HepG2 (cell line): ENCODE measurements around the gene SLC2A8. TPM values are rescaled to one million over a fixed set of nuclear protein-coding genes. Genes with fewer than 3 reads are reported as not detected.

ENCODE experiments used
- ASH2L ChIP-seq: fragments of 300-600, 200-600 bp; sonication (generic); IDR thresholded peaks from 2 replicates; pipeline ENCODE4 v1.7.0; 2017; ENCODE audit warnings: low read depth, mild to moderate bottlenecking, moderate library complexity, mixed read lengths, low read length; ENCODE audit not compliant: insufficient read length
- IRX3 ChIP-seq: sonication (generic); formaldehyde crosslinking; IDR thresholded peaks from 2 replicates; pipeline ENCODE4 v1.8.1; 2023; ENCODE audit warnings: mild to moderate bottlenecking, low read depth, missing genetic modification reagents, borderline replicate concordance
- NFYB ChIP-seq: sonication (generic); formaldehyde crosslinking; IDR thresholded peaks from 2 replicates; pipeline ENCODE4 v1.4.0; 2020; ENCODE audit warnings: missing genetic modification reagents
- PAX8 ChIP-seq: sonication (generic); formaldehyde crosslinking; IDR thresholded peaks from 2 replicates; pipeline ENCODE4 v1.8.0; 2022; ENCODE audit warnings: mild to moderate bottlenecking, missing genetic modification reagents, borderline replicate concordance
- SRF ChIP-seq: IDR thresholded peaks from 2 replicates; pipeline ENCODE4 v1.6.1; 2011; ENCODE audit warnings: mild to moderate bottlenecking, low read depth, low read length, moderate library complexity
- SRSF1 ChIP-seq: fragments of 200-400 bp; formaldehyde crosslinking; optimal IDR thresholded peaks from 2 replicates; pipeline ENCODE3; 2017; ENCODE audit warnings: mild to moderate bottlenecking, low read depth, low read length, moderate library complexity
- TRIM24 ChIP-seq: sonication (generic); formaldehyde crosslinking; IDR thresholded peaks from 2 replicates; pipeline ENCODE4 v1.8.0; 2022; ENCODE audit warnings: mild to moderate bottlenecking, missing genetic modification reagents
- ZBED4 ChIP-seq: sonication (generic); formaldehyde crosslinking; IDR thresholded peaks from 2 replicates; pipeline ENCODE4 v1.4.0; 2020; ENCODE audit warnings: missing genetic modification reagents, borderline replicate concordance
- ZBTB20 ChIP-seq: sonication (generic); formaldehyde crosslinking; IDR thresholded peaks from 2 replicates; pipeline ENCODE4 v1.8.1; 2023; ENCODE audit warnings: missing genetic modification reagents, low read depth, mild to moderate bottlenecking, borderline replicate concordance
- ZBTB33 ChIP-seq: sonication (generic); formaldehyde crosslinking; IDR thresholded peaks from 2 replicates; pipeline ENCODE4 v1.4.0; 2020; ENCODE audit warnings: missing genetic modification reagents
- ZBTB43 ChIP-seq: sonication (generic); formaldehyde crosslinking; conservative IDR thresholded peaks from 2 replicates; pipeline ENCODE4 v1.4.0; 2020; ENCODE audit warnings: missing genetic modification reagents
- ZFP36L1 ChIP-seq: sonication (generic); formaldehyde crosslinking; IDR thresholded peaks from 2 replicates; pipeline ENCODE4 v1.8.0; 2022; ENCODE audit warnings: mild to moderate bottlenecking, missing genetic modification reagents, moderate library complexity
- ZFP90 ChIP-seq: sonication (generic); formaldehyde crosslinking; IDR thresholded peaks from 2 replicates; pipeline ENCODE4 v1.8.0; 2022; ENCODE audit warnings: missing genetic modification reagents, mild to moderate bottlenecking, inconsistent platforms, borderline replicate concordance
- ZNF331 ChIP-seq: sonication (generic); formaldehyde crosslinking; IDR thresholded peaks from 2 replicates; pipeline ENCODE4 v1.4.0; 2020; ENCODE audit warnings: missing genetic modification reagents
- ZNF343 ChIP-seq: sonication (generic); formaldehyde crosslinking; IDR thresholded peaks from 2 replicates; pipeline ENCODE4 v1.4.0; 2020; ENCODE audit warnings: mild to moderate bottlenecking, missing genetic modification reagents
- ZNF512 ChIP-seq: sonication (generic); formaldehyde crosslinking; IDR thresholded peaks from 2 replicates; pipeline ENCODE4 v1.4.0; 2020; ENCODE audit warnings: mild to moderate bottlenecking, missing genetic modification reagents
- ZNF557 ChIP-seq: sonication (generic); formaldehyde crosslinking; IDR thresholded peaks from 2 replicates; pipeline ENCODE4 v1.4.0; 2020; ENCODE audit warnings: missing genetic modification reagents
- ZNF564 ChIP-seq: sonication (generic); formaldehyde crosslinking; IDR thresholded peaks from 2 replicates; pipeline ENCODE4 v1.8.1; 2023; ENCODE audit warnings: mild to moderate bottlenecking, missing genetic modification reagents
- ZNF614 ChIP-seq: IDR thresholded peaks from 2 replicates; pipeline ENCODE4 v1.6.1; 2018; ENCODE audit warnings: missing biosample characterization, missing genetic modification reagents, inconsistent platforms, borderline replicate concordance
- ZNF775 ChIP-seq: sonication (generic); formaldehyde crosslinking; IDR thresholded peaks from 2 replicates; pipeline ENCODE4 v1.4.0; 2020; ENCODE audit warnings: missing genetic modification reagents, mild to moderate bottlenecking, moderate library complexity, borderline replicate concordance
- polyA plus RNA-seq, 8 experiments: library from polyadenylated mRNA; depleted of rRNA in 3 of 8; stranded (reverse) in 7 of 8; unstranded in 1 of 8; fragments of >200 nt; fragmentation: Illumina TruSeq in 4 of 8; extraction: Trizol in 4 of 8; gene quantifications; 2 replicates each; pipeline versions ENCODE4 v1.2.1 to v1.2.3, GENCODE V29; 2011 to 2016; ENCODE audit warnings: low read depth in 4 of 8, missing spikeins in 1 of 8, mixed read lengths in 1 of 8; ENCODE audit not compliant: insufficient read depth in 1 of 8
- total RNA-seq, 5 experiments: library from RNA; depleted of rRNA; stranded (reverse); fragments of >200 nt; fragmentation: Illumina TruSeq; extraction: Trizol; gene quantifications; 2 replicates each; pipeline ENCODE4 v1.2.3, GENCODE V29; 2016; ENCODE audit warnings: low read depth in 1 of 5

The SLC2A8 gene
- total and polyA plus RNA-seq, 2 of the 13 experiments (the other 11 are each of a cell fraction or from before 2014, with no cell fraction given), result 22.6 to 48.6 TPM

GRCh38 chr9:127423934-127424675, 27.1 kb downstream of the SLC2A8 start, which contains the start of gene ZNF79 (continued):
- TF ChIP-seq ZBTB33 (CRISPR knock-in tag) (no peak), IRX3 (CRISPR knock-in tag) (no peak), ZBTB43 (CRISPR knock-in tag) (peak; percentile 37; the same call in 1 of the 2 replicates), ASH2L (peak; percentile 84), TRIM24 (CRISPR knock-in tag) (no peak), ZNF343 (CRISPR knock-in tag) (0 out of 2 replicates have a peak, but pooled peaks have one; percentile 43), SRSF1 (no peak), ZFP90 (no peak), ZBED4 (CRISPR knock-in tag) (peak; percentile 68), ZNF564 (CRISPR knock-in tag) (0 out of 2 replicates have a peak, but pooled peaks have one; percentile 13), ZNF614 (peak; percentile 66; the same call in 1 of the 2 replicates), PAX8 (CRISPR knock-in tag) (0 out of 2 replicates have a peak, but pooled peaks have one; percentile 69), NFYB (CRISPR knock-in tag) (0 out of 2 replicates have a peak, but pooled peaks have one; percentile 19), ZFP36L1 (CRISPR knock-in tag) (no peak), SRF (0 out of 2 replicates have a peak, but pooled peaks have one; percentile 31), ZNF557 (no peak), ZBTB20 (no peak), ZNF775 (CRISPR knock-in tag) (no peak), ZNF512 (CRISPR knock-in tag) (no peak), ZNF331 (CRISPR knock-in tag) (peak; percentile 39; the same call in 1 of the 2 replicates)
